Neuron (in vitro differentiated cells): Measurements from ENCODE around the gene SOD1.

Experiments
- H2AFZ ChIP-seq: one replicate; pipeline ENCODE4 v1.6.1; 2013; ENCODE audit warnings: low read depth, mild to moderate bottlenecking, inconsistent platforms, low read length, moderate library complexity
- H3K27me3 ChIP-seq: one replicate; pipeline ENCODE4 v1.6.1; 2013; ENCODE audit warnings: low read length; ENCODE audit not compliant: insufficient read depth
- H3K36me3 ChIP-seq: one replicate; pipeline ENCODE4 v1.6.1; 2013; ENCODE audit warnings: low read length; ENCODE audit not compliant: insufficient read depth
- H3K4me1 ChIP-seq: one replicate; pipeline ENCODE4 v1.6.1; 2013; ENCODE audit warnings: low read length; ENCODE audit not compliant: insufficient read depth
- H3K4me3 ChIP-seq: 2 replicates; pipeline ENCODE4 v1.5.1; 2013; ENCODE audit warnings: mild to moderate bottlenecking, low read length, moderate library complexity
- H3K9me3 ChIP-seq: one replicate; pipeline ENCODE4 v1.6.1; 2013; ENCODE audit warnings: low read length

SOD1 gene

GRCh38 chr21:31707499-31707898 lies 48.0 kb downstream of the SOD1 start:
- H3K9me3 ChIP-seq, result no peaks in the 10 kb centered on the region
- H2AFZ ChIP-seq, result no peak overlapping the region
- no peak overlapping the region for H3K4me3 ChIP-seq
- no peaks in the 10 kb centered on the region for H3K4me1 ChIP-seq
- H3K27me3 ChIP-seq, result no peaks in the 10 kb centered on the region
- H3K36me3 ChIP-seq, result peaks cover 21% of the 10 kb centered on the region

- no peaks in the 10 kb centered on the region for H3K4me1 ChIP-seq
These were observed 49.0 kb downstream of the SOD1 start for GRCh38 chr21:31708541-31708940.

GRCh38 chr21:31710586-31710985 lies 51.1 kb downstream of the SOD1 start:
- peaks cover 4% of the 10 kb centered on the region for H3K4me1 ChIP-seq
- H3K9me3 ChIP-seq, result no peaks in the 10 kb centered on the region
- peaks cover 2% of the 10 kb centered on the region for H3K36me3 ChIP-seq
- H2AFZ ChIP-seq, result no peak overlapping the region
- no peak overlapping the region for H3K4me3 ChIP-seq
- H3K27me3 ChIP-seq, result no peaks in the 10 kb centered on the region

More at GRCh38 chr21:31708541-31708940, 49.0 kb downstream of the SOD1 start:
- H2AFZ ChIP-seq, result no peak overlapping the region
- H3K9me3 ChIP-seq, result no peaks in the 10 kb centered on the region
- no peaks in the 10 kb centered on the region for H3K27me3 ChIP-seq
- H3K36me3 ChIP-seq, result peaks cover 11% of the 10 kb centered on the region
- no peak overlapping the region for H3K4me3 ChIP-seq

GRCh38 chr21:31711326-31711725 lies 51.8 kb downstream of the SOD1 start:
- no peak overlapping the region for H3K4me3 ChIP-seq
- peaks cover 4% of the 10 kb centered on the region for H3K4me1 ChIP-seq
- no peaks in the 10 kb centered on the region for H3K27me3 ChIP-seq
- H3K9me3 ChIP-seq, result no peaks in the 10 kb centered on the region
- H2AFZ ChIP-seq, result no peak overlapping the region
- no peaks in the 10 kb centered on the region for H3K36me3 ChIP-seq

- no peaks in the 10 kb centered on the region for H3K9me3 ChIP-seq
- H3K27me3 ChIP-seq, result no peaks in the 10 kb centered on the region
- H3K4me1 ChIP-seq, result peaks cover 4% of the 10 kb centered on the region
- H2AFZ ChIP-seq, result no peak overlapping the region
- no peak overlapping the region for H3K4me3 ChIP-seq
- H3K36me3 ChIP-seq, result peaks cover 2% of the 10 kb centered on the region
These were observed 52.3 kb downstream of the SOD1 start for GRCh38 chr21:31711745-31712285.

- H3K36me3 ChIP-seq, result peaks cover 2% of the 10 kb centered on the region
- H3K9me3 ChIP-seq, result no peaks in the 10 kb centered on the region
- H3K4me1 ChIP-seq, result peaks cover 4% of the 10 kb centered on the region
- no peaks in the 10 kb centered on the region for H3K27me3 ChIP-seq
- H3K4me3 ChIP-seq, result no peak overlapping the region
- H2AFZ ChIP-seq, result no peak overlapping the region
These were observed 53.6 kb downstream of the SOD1 start for GRCh38 chr21:31713115-31713514.

- Histone ChIP-seq H3K9me3 (peaks cover 3% of the 10 kb centered on the region), H3K36me3 (peaks cover 2% of the 10 kb centered on the region), H3K4me1 (peaks cover 4% of the 10 kb centered on the region), H2AFZ (no peak overlapping the region), H3K4me3 (no peak overlapping the region), H3K27me3 (no peaks in the 10 kb centered on the region)
These were observed 54.7 kb downstream of the SOD1 start for GRCh38 chr21:31713973-31714740.

GRCh38 chr21:31714741-31715365 lies 55.4 kb downstream of the SOD1 start:
- H2AFZ ChIP-seq, result no peak overlapping the region
- H3K4me3 ChIP-seq, result no peak overlapping the region
- no peaks in the 10 kb centered on the region for H3K27me3 ChIP-seq
- peaks cover 4% of the 10 kb centered on the region for H3K4me1 ChIP-seq
- peaks cover 3% of the 10 kb centered on the region for H3K9me3 ChIP-seq
- peaks cover 4% of the 10 kb centered on the region for H3K36me3 ChIP-seq

- Histone ChIP-seq H2AFZ (no peak overlapping the region), H3K36me3 (peaks cover 4% of the 10 kb centered on the region), H3K4me3 (no peak overlapping the region), H3K27me3 (no peaks in the 10 kb centered on the region), H3K9me3 (peaks cover 3% of the 10 kb centered on the region), H3K4me1 (peaks cover 4% of the 10 kb centered on the region)
These were observed 56.6 kb downstream of the SOD1 start for GRCh38 chr21:31716106-31716505.
